ENCODE results near the gene MYOT. TPM values are rescaled to one million over a fixed set of nuclear protein-coding genes. Genes with fewer than 3 reads are reported as not detected.

The MYOT gene
- total RNA-seq, 4 donors from 2014 or later: 19.4 to 35.6 (median 30.0) TPM

DNA sequence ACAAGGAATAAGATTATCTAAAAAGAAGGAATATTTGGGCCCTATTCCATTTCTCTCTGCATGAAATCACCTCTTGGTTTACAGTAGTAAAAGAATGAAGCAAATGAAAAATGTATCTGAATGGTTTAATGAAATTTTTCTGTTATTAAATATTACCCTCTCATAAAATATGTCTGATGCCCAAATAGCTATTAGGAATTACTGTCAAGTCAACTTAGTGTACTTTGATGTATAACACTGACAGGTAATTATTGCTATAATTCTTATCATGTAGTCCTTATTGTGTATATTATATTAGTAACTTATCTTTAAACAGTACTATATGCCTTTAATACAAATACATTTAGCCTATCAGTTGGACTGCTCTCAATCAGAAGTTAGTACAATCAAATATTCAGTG lies 8.4 kb downstream of the MYOT start:
- no peak for DNase-seq (ENCODE audit: extremely low spot score)
- intact Hi-C loops (cut with DNase I): no loop called here
- H3K9me3 ChIP-seq: no peaks in the 10 kb centered on the region
- no peak overlapping the region for H3K27ac ChIP-seq (replicated peaks in 1 of 4)
- H3K4me3 ChIP-seq: no peak overlapping the region
- TF ChIP-seq POLR2A (IDR thresholded peaks at IDR 0.05; ENCODE audit: low read depth): no peak
- no peak for TF ChIP-seq EP300 (IDR thresholded peaks at IDR 0.05)
- TF ChIP-seq, protein P1, sequence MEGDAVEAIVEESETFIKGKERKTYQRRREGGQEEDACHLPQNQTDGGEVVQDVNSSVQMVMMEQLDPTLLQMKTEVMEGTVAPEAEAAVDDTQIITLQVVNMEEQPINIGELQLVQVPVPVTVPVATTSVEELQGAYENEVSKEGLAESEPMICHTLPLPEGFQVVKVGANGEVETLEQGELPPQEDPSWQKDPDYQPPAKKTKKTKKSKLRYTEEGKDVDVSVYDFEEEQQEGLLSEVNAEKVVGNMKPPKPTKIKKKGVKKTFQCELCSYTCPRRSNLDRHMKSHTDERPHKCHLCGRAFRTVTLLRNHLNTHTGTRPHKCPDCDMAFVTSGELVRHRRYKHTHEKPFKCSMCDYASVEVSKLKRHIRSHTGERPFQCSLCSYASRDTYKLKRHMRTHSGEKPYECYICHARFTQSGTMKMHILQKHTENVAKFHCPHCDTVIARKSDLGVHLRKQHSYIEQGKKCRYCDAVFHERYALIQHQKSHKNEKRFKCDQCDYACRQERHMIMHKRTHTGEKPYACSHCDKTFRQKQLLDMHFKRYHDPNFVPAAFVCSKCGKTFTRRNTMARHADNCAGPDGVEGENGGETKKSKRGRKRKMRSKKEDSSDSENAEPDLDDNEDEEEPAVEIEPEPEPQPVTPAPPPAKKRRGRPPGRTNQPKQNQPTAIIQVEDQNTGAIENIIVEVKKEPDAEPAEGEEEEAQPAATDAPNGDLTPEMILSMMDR (IDR thresholded peaks at IDR 0.05): no peak
- TF ChIP-seq POLR2AphosphoS5 (IDR thresholded peaks at IDR 0.05): no peak
- H3K27me3 ChIP-seq: no peaks in the 10 kb centered on the region
- H3K4me1 ChIP-seq: peaks cover 0 to 14% (median 4%) of the 10 kb centered on the region in 4 donors
- no peaks in the 10 kb centered on the region for H3K36me3 ChIP-seq

DNA sequence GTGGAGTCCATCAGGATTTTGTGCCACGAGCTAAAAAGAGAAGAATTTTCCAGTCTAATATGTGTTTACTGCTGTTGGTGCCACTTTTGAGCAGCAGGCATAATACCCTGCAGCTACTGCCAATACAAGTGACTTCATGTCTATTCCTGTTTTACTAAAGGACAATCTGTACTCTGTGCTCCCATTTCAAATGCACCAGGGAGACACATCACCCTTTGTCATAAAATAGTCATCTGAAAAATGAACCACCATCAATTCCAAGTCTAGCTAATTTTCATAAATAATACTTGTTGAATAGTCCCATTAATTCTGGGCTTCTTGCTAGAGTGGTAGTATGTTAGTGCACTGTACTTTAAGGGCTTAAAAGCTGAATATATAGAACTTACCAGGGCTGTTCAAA lies 12.7 kb downstream of the MYOT start:
- 56% methylated on average over 1 of the region's 1 CpG for WGBS
- Histone ChIP-seq H3K27me3 (no peaks in the 10 kb centered on the region), H3K4me1 (peaks cover 0 to 14% (median 4%) of the 10 kb centered on the region in 4 donors)

DNA sequence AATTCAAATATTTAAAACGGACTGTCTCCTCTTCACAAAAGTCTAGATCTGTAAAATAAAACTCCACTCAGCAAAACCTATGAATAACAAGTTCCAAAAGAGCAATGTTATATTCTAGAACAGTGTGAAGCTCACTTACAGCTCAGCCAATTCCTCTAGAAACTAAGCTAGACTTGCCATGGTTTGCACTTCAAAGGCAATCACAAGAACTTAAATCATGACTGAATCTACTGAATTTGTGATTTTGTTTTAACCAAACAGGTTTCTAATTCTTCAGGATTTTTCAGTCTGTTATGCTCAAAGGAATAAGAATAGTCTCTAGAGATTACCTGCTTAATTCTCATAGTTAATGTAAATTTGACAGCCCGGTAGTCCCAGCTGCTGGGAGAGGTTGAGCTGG lies 20.2 kb downstream of the MYOT start:
- intact Hi-C loops (cut with DNase I): no loop called here
- WGBS: 79% methylated on average over 2 of the region's 2 CpGs
- Histone ChIP-seq H3K27ac (replicated peaks in 1 of 4) (peak overlapping the region in 3 of 4 donors; percentile 77 to 84 (median 81)), H3K27me3 (no peaks in the 10 kb centered on the region), H3K9me3 (no peaks in the 10 kb centered on the region), H3K4me1 (peaks cover 8 to 20% (median 19%) of the 10 kb centered on the region in 4 donors), H3K4me3 (no peak overlapping the region), H3K36me3 (peaks cover 0 to 3% (median 0%) of the 10 kb centered on the region in 4 donors)
- TF ChIP-seq EP300 (IDR thresholded peaks at IDR 0.05) (no peak), POLR2AphosphoS5 (IDR thresholded peaks at IDR 0.05) (no peak), POLR2A (IDR thresholded peaks at IDR 0.05; ENCODE audit: low read depth) (no peak)
- TF ChIP-seq, protein P1 (IDR thresholded peaks at IDR 0.05): no peak
- DNase-seq (ENCODE audit: extremely low spot score): no peak

More for the DNA sequence above, 12.7 kb downstream of the MYOT start:
- peaks cover 0 to 3% (median 0%) of the 10 kb centered on the region in 4 donors for H3K36me3 ChIP-seq
- peak overlapping the region in 3 of 4 donors; percentile 17 to 21 (median 19) for H3K4me3 ChIP-seq
- H3K9me3 ChIP-seq: no peaks in the 10 kb centered on the region
- peak overlapping the region; percentile 62 to 70 (median 65) for H3K27ac ChIP-seq (replicated peaks in 1 of 4)
- no peak for DNase-seq (ENCODE audit: extremely low spot score)
- intact Hi-C loops (cut with DNase I): no loop called here
- TF ChIP-seq, protein P1 (IDR thresholded peaks at IDR 0.05): no peak
- peak; percentile 43 for TF ChIP-seq EP300 (IDR thresholded peaks at IDR 0.05)
- peak in 1 of 2 donors; percentile 69 for TF ChIP-seq POLR2AphosphoS5 (IDR thresholded peaks at IDR 0.05)
- no peak for TF ChIP-seq POLR2A (IDR thresholded peaks at IDR 0.05; ENCODE audit: low read depth)

DNA sequence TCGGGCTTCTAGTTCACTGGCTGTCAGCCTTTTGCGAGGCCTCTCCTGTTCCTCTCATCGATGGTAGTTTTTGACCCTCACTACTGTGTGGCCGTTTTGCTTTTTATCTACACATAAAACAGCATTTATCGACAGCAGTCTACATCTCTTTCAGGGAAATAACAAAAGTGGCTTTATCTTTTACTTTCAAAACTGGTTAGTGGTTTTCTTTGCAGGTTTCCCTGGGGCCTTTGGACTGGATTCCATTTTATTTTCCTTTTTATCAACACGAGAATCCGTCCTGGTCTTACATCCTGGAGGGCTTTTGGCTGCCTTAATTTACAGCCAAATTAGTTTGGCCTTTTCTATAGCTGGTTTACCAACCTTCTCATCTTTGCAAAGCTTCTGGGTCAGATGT lies 20.8 kb downstream of the MYOT start:
- TF ChIP-seq POLR2A (IDR thresholded peaks at IDR 0.05; ENCODE audit: low read depth) (no peak), POLR2AphosphoS5 (IDR thresholded peaks at IDR 0.05) (no peak), EP300 (IDR thresholded peaks at IDR 0.05) (no peak)
- TF ChIP-seq, protein P1 (IDR thresholded peaks at IDR 0.05): no peak
- peak overlapping the region; percentile 50 to 64 (median 56) for H3K4me3 ChIP-seq
- peaks cover 0 to 3% (median 0%) of the 10 kb centered on the region in 4 donors for H3K36me3 ChIP-seq
- intact Hi-C loops (cut with DNase I): no loop called here
- no peak for DNase-seq (ENCODE audit: extremely low spot score)
- H3K4me1 ChIP-seq: peaks cover 10 to 20% (median 19%) of the 10 kb centered on the region in 4 donors
- no peaks in the 10 kb centered on the region for H3K27me3 ChIP-seq
- 66% methylated on average over 7 of the region's 7 CpGs for WGBS
- peak overlapping the region; percentile 77 to 84 (median 80) for H3K27ac ChIP-seq (replicated peaks in 1 of 4)
- H3K9me3 ChIP-seq: no peaks in the 10 kb centered on the region
